DOHH2 (cell line): ENCODE data around the gene SCAF1.

Source experiments
- EZH2phosphoT487 ChIP-seq: fragments of 200-600 bp; sonication (generic); IDR thresholded peaks from 2 replicates; pipeline ENCODE4 v1.6.1; 2017; ENCODE audit warnings: borderline replicate concordance, mild to moderate bottlenecking, antibody characterized with exemption, low read length, moderate library complexity, mixed read lengths
- TF ChIP-seq, protein P1 (sequence below): fragments of 200-600 bp; sonication (generic); IDR thresholded peaks from one replicate; pipeline ENCODE4 v1.5.1; 2014; ENCODE audit warnings: antibody characterized with exemption, mild to moderate bottlenecking, low read depth, low read length; ENCODE audit not compliant: poor library complexity, severe bottlenecking

- TF ChIP-seq, protein P1, sequence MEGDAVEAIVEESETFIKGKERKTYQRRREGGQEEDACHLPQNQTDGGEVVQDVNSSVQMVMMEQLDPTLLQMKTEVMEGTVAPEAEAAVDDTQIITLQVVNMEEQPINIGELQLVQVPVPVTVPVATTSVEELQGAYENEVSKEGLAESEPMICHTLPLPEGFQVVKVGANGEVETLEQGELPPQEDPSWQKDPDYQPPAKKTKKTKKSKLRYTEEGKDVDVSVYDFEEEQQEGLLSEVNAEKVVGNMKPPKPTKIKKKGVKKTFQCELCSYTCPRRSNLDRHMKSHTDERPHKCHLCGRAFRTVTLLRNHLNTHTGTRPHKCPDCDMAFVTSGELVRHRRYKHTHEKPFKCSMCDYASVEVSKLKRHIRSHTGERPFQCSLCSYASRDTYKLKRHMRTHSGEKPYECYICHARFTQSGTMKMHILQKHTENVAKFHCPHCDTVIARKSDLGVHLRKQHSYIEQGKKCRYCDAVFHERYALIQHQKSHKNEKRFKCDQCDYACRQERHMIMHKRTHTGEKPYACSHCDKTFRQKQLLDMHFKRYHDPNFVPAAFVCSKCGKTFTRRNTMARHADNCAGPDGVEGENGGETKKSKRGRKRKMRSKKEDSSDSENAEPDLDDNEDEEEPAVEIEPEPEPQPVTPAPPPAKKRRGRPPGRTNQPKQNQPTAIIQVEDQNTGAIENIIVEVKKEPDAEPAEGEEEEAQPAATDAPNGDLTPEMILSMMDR = no peak
- no peak for TF ChIP-seq EZH2phosphoT487
Observed at GRCh38 chr19:49666120-49666444, 24.1 kb downstream of the SCAF1 start.
